HG03064 (cell line): Measurements from ENCODE around the gene ACP5.

Source experiments
- ATAC-seq: cut with Tn5 transposase; IDR thresholded peaks from one replicate; pipeline ENCODE4 v1.9.1; 2021; ENCODE audit warnings: low read depth; ENCODE audit not compliant: unreplicated experiment

The ACP5 gene

DNA sequence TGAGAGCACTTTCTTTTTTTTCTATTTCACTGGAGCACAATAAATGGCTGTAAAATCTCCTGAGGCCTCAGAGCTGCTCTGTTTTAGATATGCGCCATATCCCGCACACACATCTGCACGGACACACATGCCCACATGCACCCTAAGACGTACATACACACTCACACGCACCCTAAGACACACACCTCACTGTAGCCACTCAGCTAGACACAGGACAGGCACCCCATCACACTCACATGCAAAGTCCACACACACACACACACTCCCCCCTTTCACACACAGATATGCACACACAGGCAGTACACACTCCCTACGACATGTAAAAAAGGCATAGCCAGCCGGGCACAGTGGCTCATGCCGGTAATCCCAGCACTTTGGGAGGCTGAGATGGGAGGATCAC lies 27.2 kb downstream of the ACP5 start:
- ATAC-seq: no peak

DNA sequence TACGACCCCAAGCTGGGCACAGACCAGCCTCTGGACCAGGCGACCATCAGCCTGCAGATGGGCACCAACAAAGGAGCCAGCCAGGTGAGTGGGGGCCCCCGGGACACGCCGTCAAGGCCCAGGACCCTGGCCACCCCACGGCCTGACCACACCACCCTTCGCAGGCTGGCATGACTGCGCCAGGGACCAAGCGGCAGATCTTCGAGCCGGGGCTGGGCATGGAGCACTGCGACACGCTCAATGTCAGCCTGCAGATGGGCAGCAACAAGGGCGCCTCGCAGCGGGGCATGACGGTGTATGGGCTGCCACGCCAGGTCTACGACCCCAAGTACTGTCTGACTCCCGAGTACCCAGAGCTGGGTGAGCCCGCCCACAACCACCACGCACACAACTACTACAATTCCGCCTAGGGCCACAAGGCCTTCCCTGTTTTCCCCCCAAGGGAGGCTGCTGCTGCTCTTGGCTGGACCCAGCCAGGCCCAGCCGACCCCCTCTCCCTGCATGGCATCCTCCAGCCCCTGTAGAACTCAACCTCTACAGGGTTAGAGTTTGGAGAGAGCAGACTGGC lies 28.0 kb downstream of the ACP5 start:
- ATAC-seq: no peak

DNA sequence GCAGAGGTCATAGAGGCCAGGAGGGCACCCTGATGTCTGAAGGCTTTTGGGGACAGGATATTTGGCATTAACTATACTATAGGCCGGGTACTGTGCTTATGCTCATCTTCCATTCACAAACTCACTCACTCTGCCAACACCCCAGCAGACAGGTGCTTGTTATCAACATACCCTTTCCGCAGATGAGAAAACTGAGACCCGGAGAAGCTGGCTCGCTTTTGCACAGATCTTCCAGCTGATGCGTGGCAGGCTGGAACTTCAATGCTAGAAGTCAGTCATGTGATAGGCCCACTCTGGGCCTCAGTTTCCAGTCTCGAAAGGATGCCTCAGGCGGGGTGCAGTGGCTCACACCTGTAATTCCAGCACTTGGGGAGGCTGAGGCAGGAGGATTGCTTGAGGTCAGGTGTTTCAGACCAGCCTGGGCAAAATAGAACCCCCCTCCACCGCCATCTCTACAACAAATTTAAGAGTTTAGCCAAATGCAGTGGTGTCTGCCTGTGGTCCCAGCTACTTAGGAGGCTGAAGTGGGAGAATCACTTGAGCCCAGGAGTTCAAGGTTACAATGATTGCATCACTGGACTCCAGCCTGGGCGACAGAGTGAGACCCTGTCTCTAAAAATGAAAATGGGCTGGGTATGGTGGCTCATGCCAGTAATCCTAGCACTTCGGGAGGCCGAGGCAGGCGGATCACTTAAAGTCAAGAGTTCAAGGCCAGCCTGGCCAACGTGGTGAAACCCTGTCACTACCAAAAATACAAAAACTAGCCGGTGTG lies 29.3 kb downstream of the ACP5 start:
- no peak for ATAC-seq

DNA sequence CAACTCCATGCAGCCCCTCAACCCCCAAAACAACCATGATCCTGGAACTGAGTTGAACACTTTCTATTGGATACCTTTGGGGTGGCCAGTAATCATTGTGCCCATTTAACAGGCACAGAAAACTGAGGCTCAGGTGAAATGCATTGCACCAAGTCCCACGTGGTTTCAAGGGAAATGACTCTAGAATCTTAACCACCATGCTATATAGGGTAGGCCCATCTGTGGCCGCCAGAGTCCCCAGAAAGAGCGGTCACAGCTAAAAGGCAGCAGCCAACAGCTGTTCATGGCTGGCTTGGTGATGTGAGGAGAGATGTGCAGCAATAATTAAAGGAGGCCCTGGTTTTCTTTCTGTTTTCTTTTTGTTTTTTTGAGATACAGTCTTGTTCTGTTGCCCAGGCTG lies 36.2 kb downstream of the ACP5 start:
- ATAC-seq: no peak

DNA sequence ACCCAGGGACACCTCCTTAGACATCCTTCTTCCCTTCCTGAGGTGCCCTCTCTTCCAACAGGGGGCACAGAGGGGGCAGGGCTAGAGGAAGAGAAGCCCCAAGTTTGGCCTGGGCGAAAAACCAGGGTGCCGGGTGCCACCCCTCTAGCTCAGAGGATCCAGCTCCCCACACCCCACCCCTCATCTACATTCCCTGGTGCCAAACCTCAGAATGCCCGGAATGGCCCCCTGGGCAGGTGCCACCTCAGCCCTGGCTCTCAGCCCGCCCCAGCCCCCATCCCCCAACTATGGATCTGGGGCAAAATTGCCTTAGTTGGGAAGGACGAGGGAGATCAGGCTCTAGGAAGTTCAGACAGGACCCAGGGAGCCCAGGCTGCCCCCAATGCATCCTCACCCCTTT lies 36.8 kb downstream of the ACP5 start:
- no peak for ATAC-seq

DNA sequence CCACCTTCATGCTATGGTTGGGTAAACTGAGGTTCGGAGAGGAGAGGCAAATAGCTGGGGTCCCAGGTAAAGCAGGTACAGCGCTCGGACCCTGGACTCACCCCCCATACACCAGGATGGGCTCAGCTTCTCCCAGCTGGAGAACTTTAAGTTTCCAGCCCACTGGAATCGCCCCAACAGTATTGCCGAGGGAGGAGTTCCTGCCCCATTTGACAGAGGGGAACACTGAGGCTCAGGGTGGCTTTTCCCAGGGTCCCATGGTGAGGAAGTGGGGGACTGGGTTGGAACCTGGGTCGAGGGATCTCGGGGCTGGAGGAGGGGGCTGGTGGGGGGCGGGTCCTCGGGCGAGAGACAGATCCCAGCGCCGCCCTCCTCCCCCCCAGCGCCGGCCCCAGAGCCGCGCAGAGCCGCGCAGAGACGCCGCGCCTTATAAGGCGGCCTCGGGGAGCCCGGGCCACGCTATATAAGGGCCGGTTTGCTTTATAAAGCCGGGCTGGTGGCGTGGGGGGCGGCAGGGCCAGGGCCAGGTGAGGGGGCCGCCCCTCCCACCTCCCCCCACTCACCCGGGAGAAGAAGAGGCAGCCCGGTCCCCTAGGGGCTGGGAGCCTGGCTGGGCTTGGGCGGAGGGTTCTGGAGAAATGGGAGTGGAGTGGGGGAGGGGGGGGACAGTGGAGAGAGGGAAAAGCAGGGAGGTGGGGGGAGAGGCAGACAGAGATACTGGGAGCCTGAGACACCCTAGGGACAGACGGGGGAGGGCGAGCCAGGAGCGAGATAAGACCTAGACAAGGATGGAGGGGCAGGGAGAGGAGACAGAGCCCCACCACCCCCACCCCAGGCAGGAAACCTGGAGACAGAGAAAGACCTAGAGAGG lies 37.7 kb downstream of the ACP5 start:
- ATAC-seq: no peak

DNA sequence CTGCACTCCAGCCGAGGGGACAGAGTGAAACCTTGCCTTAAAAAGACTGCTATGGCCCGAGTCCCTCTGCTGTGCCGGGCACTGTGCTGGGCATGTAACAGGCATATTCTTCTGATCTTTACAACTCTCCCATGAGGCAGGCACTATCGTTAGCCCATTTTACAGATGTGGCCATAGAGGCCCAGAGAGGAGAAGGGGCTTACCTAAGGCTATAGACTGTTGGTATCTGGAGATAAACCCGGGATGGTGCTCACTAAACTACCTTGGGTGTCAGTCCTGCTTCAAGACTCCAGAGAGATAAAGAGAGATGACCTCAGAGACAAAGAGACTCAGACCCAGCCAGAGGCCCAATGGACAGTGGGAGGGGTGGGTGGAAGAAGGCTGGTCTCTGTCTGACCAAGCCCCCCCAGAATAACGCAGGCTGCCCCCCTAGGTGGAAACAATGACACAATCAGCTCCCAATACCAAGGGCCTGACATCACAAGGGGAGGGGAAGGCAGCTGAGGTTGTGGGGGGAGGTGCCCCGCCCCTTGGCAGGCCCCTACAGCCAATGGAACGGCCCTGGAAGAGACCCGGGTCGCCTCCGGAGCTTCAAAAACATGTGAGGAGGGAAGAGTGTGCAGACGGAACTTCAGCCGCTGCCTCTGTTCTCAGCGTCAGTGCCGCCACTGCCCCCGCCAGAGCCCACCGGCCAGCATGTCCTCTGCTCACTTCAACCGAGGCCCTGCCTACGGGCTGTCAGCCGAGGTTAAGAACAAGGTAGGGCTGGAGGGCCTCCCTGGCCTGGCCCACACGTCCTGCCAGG lies 39.0 kb downstream of the ACP5 start, which contains the start of gene CNN1:
Gene CNN1 (plus strand): TSS at position 620 of the 805 bp plus-strand sequence. CDS start 77 bp downstream, at position 697.
- ATAC-seq: no peak

DNA sequence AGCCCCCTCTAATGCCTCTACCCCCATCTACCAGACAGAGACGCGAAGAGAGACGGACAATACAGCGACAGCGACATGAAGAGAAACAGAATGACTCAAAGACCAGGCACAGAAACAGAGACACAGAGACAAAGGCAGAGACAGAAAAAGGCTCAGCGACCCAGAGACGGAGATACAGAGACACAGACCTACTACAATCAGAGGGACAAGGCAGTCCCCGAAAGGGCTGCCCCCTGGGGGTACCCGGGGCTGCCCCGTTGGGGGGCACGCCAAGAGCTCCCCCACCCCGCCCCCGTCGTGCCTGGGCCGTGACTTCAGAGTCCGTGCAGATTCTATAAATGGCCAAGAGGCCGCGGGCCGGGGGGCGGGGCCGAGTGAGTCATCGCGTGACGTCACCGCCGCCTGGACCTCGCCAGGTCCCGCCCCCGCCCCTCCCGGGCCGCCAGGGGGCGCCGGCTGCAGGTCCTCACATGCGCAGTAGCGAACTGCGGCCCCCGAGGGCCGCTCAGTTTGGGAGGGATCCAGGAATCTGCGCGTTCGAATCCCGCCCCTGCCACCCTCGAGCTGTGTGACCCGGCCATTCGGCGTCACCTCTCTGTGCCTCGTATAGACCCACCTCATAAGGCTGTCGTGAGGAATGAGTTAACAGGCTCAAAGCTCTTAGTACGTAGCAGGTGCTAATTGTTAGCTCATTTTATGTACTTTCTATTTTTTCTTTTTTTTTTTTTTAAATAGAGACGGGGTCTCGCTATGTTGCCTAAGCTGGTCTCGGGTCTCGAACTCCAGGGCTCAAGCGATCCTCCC lies 41.5 kb downstream of the ACP5 start:
- no peak for ATAC-seq

DNA sequence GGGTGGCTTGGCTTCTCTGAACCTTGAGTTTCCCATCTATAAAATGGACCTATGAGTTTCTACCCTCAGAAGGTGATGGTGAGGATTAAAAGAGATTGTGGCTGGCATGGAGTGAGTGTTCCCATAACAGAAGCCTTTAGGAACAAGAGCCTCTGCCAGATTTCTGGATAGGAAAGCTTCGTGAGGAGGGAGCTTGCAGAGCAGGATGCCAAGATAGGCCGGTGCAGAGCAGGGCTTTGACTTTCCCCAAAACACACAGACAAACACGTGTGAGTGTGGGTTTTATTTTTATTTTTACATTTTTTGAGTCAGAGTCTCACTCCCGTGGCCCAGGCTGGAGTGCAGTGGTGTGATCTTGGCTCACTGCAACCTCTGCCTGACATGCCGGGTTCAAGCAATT lies 42.5 kb downstream of the ACP5 start:
- no peak for ATAC-seq

DNA sequence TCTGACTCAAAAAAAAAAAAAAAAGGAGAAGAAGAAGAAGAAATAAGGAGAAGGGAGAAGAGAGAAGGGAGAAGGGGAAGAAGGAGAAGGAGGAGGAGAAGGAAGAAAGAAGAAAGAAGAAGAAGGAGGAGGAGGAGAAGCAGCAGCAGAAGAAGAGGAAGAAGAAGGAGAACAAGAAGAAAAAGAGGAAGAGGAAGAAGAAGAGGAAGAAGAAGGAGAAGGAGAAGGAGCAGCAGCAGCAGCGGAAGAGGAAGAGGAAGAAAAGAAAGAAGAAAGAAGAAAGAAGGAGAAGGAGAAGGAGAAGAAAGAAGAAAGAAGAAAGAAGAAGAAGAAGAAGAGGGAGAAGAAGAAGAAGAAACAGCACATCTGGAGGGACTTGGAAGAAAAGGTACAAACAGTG lies 42.9 kb downstream of the ACP5 start:
- no peak for ATAC-seq

DNA sequence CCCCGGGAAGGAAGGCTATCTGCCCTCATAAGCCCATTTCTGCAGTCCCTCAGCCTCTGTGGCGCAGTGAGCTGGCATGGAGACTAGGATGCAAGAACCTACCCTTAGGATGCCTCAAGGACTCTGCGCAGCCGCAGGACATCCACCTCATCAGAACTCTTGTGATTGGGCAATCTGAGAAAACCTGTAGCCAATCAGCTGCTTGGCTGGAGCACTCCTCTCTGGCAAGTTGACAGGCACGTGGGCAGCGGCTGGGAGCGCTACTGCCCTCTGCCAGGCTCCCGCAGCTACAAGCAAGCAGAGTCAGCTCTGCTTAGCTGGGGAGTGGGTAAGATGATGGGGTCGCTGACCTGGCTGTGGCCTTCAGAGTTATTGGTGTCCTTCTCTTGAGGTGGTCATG lies 47.0 kb downstream of the ACP5 start:
- no peak for ATAC-seq

DNA sequence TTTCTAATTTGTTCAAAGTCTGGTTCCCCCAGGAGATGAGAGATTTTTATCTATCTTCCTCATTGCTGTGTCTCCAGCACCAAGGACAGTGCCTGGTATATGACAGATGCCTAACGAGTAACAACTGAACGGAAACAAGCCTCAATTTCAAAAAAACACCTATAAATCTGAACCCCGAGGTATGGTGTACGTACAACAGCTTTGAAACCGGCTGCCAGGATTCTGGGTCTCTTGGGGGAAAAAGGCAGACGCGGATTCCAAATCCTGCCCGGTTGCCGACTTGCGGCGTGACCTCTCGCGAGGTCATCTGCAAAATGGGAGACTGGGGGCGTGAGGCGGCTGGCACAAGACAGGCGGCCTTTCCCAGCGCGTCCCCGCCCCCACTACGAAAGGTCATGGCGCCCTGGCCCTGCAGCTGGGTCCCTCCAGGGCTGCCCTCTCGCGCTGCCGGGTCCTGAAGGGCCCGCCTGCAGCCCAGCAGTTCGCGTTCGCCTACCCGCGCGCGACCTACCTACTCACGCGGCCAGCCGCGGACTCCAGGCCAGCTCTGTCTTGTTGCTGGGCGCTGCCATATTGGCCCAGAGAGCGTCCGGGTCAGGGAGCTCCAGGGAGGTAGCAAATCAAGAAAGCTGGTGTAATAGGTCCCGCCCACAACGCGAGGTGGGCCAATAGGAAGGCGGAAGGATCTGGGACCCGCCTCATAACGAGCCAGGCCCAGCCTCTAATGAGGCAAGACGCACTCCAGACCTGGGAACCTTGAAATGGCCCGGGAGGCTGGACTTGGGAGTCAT lies 48.7 kb downstream of the ACP5 start, which contains the start of gene ECSIT:
Gene ECSIT (minus strand): TSS at position 584 of the 791 bp plus-strand sequence. CDS start 9,964 bp downstream, outside the sequence.
- ATAC-seq: peak; percentile 85
